Heart left ventricle (tissue), 13 donors: ENCODE measurements around the gene TMOD3.

ENCODE experiments used
- CTCF ChIP-seq, 12 donors: fragments of 200-600 bp; sonication (generic) in 4 of 12; IDR thresholded peaks; one replicate each; pipeline versions ENCODE4 v1.5.0 to v1.8.0; 2018 to 2022; ENCODE audit warnings: antibody characterized with exemption in 12 of 12, mild to moderate bottlenecking in 5 of 12
- POLR2A ChIP-seq, 2 donors: fragments of 450-650 bp; IDR thresholded peaks; one replicate each; pipeline ENCODE4 v1.6.1; 2017; ENCODE audit warnings: antibody characterized with exemption in 2 of 2, mild to moderate bottlenecking in 2 of 2, moderate library complexity in 2 of 2
- donor health status: ischemic (EF 13 %, LVEDD 7.1; RV severe dilation, severe dysfunction).
- donor health status: DM: no; HTN: yes; CAD: no.
- donor health status: DM: no; HTN: no; CAD: no.
- donor health status: ischemic (EF 25% LVEDD 6.9; RV normal size, moderate dysfunction).
- donor health status: ischemic (EF 25% LVEDD 5.7; RV mildly dilated, moderate dysfunction).
- donor health status: ischemic (EF 35%, LVEDD 5.7; RV mildly dilated, moderate dysfunction).
- donor health status: nonischemic (EF 11% LVEDD 7.7; RV severe dilation, severe dysfunction).
- donor health status: DM: yes; HTN: yes; CAD: no.
- donor health status: PGD.
- donor health status: ischemic (EF 29% LVEDD 5.4; RV normal size, mild dysfunction).
- donor health status: nonischemic (EF 23%, LVEDD 6.1; RV moderate dilation, normal function).

- TF ChIP-seq CTCF (IDR thresholded peaks at IDR 0.05) = no peak
- TF ChIP-seq POLR2A (IDR thresholded peaks at IDR 0.05) = no peak
Observed at GRCh38 chr15:51876169-51876568, 46.7 kb downstream of the TMOD3 start.
